Uterus (tissue), 4 donors: Measurements from ENCODE around the gene GPR137. TPM values are rescaled to one million over a fixed set of nuclear protein-coding genes. Genes with fewer than 3 reads are reported as not detected.

Experiments used
- DNase-seq, 2 donors: peaks; one replicate each; pipeline ENCODE4 v3.0.0-alpha.2; 2019 to 2020
- H3K27ac ChIP-seq, 2 donors: fragments of 200-600 bp; sonication (generic); 1 replicate in 1 of 2; 2 replicates in 1 of 2; pipeline ENCODE4 v1.5.1; 2016 to 2018
- H3K27me3 ChIP-seq, 2 donors: fragments of 200-600 bp; sonication (generic); one replicate each; pipeline ENCODE4 v1.5.1; 2018 to 2019; ENCODE audit warnings: control low read depth in 1 of 2
- H3K36me3 ChIP-seq, 2 donors: fragments of 200-600 bp; sonication (generic); one replicate each; pipeline ENCODE4 v1.5.1; 2019; ENCODE audit warnings: control low read depth in 1 of 2
- H3K4me1 ChIP-seq, 2 donors: fragments of 200-600 bp; sonication (generic); one replicate each; pipeline ENCODE4 v1.5.1; 2018 to 2019; ENCODE audit warnings: control low read depth in 1 of 2
- H3K4me3 ChIP-seq, 2 donors: fragments of 200-600 bp; sonication (generic); 1 replicate in 1 of 2; 2 replicates in 1 of 2; pipeline ENCODE4 v1.5.1; 2018 to 2019; ENCODE audit warnings: mild to moderate bottlenecking in 1 of 2
- H3K9me3 ChIP-seq, 2 donors: fragments of 200-600 bp; sonication (generic); one replicate each; pipeline ENCODE4 v1.5.1; 2019; ENCODE audit warnings: control low read depth in 1 of 2
- POLR2A ChIP-seq, 2 donors: fragments of 450-650 bp; IDR thresholded peaks; one replicate each; pipeline ENCODE4 v1.6.1; 2016; ENCODE audit warnings: antibody characterized with exemption in 2 of 2, mild to moderate bottlenecking in 1 of 2, moderate library complexity in 1 of 2
- intact Hi-C: fragments of 100-400 bp; cut with DNase I; formaldehyde crosslinking; loops from one replicate; pipeline ENCODE4 v1.15.1; 2023; ENCODE audit warnings: low total_unique reads
- total RNA-seq, 4 donors: library from RNA; depleted of rRNA in 3 of 4; stranded (reverse); fragments of >200 nt in 3 of 4; gene quantifications; one replicate each; pipeline versions ENCODE4 v1.1.0 to v1.2.4, GENCODE V29; 2014 to 2023
- TF ChIP-seq, protein P1 (sequence below), 4 experiments: fragments of 200-600 bp in 2 of 4; fragments of 450-650 bp in 2 of 4; sonication (generic) in 2 of 4; IDR thresholded peaks; one replicate each; pipeline ENCODE4 v1.5.1; 2016 to 2019; ENCODE audit warnings: antibody characterized with exemption in 4 of 4, mild to moderate bottlenecking in 2 of 4, moderate library complexity in 1 of 4
- donor health status: DM: yes; HTN: yes; CAD: no.

GPR137 gene
- total RNA-seq, 4 donors from 2014 or later, result 0.51 to 32.3 (median 10.6) TPM

DNA sequence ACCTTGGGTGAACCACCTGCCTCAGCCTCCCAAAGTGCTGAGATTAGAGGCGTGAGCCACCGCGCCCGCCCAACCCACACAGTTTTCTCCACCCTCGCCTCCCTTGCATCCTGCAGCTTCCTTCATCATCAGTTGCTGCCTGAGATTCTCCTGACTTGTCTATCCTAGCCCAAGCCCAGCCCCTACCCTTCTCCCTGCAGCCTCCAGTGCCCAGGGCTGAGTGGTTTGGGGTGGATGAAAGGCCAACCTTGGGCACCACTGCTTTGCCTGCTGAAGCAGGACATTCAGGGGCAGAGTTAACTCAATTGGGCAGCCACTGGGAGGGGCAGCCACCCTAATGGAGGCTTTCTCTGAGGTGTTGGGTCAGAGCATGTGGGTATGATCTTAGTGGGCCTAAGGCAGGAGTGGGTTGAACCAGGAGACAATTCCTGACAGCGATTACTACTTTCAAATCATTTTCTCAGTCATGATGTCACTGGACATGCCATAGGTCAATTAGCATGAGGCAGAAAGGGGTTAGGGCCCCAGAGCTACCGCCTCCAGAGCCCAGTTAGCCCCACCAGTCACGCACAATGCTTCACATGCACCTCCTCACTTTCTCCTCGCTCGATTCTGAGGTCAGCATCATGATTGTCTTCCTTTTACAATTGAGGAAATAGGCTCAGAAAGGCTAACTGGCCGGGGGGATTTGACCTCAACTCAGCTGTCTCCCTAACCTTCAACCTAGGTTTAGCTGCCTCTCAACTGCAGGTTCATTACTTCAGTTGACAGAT is 45.8 kb upstream of the GPR137 start:
- H3K4me1 ChIP-seq, result peaks cover 0 to 10% of the 10 kb centered on the region in 2 donors
- peak overlapping the region; percentile 61 to 87 for H3K4me3 ChIP-seq
- TF ChIP-seq, protein P1, sequence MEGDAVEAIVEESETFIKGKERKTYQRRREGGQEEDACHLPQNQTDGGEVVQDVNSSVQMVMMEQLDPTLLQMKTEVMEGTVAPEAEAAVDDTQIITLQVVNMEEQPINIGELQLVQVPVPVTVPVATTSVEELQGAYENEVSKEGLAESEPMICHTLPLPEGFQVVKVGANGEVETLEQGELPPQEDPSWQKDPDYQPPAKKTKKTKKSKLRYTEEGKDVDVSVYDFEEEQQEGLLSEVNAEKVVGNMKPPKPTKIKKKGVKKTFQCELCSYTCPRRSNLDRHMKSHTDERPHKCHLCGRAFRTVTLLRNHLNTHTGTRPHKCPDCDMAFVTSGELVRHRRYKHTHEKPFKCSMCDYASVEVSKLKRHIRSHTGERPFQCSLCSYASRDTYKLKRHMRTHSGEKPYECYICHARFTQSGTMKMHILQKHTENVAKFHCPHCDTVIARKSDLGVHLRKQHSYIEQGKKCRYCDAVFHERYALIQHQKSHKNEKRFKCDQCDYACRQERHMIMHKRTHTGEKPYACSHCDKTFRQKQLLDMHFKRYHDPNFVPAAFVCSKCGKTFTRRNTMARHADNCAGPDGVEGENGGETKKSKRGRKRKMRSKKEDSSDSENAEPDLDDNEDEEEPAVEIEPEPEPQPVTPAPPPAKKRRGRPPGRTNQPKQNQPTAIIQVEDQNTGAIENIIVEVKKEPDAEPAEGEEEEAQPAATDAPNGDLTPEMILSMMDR (IDR thresholded peaks at IDR 0.05), result no peak
- no peak for TF ChIP-seq POLR2A (IDR thresholded peaks at IDR 0.05)
- intact Hi-C loops, result no loop called here
- H3K36me3 ChIP-seq, result no peaks in the 10 kb centered on the region
- no peaks in the 10 kb centered on the region for H3K9me3 ChIP-seq
- DNase-seq, result no peak
- no peaks in the 10 kb centered on the region for H3K27me3 ChIP-seq
- peak overlapping the region; percentile 95 to 99 for H3K27ac ChIP-seq

DNA sequence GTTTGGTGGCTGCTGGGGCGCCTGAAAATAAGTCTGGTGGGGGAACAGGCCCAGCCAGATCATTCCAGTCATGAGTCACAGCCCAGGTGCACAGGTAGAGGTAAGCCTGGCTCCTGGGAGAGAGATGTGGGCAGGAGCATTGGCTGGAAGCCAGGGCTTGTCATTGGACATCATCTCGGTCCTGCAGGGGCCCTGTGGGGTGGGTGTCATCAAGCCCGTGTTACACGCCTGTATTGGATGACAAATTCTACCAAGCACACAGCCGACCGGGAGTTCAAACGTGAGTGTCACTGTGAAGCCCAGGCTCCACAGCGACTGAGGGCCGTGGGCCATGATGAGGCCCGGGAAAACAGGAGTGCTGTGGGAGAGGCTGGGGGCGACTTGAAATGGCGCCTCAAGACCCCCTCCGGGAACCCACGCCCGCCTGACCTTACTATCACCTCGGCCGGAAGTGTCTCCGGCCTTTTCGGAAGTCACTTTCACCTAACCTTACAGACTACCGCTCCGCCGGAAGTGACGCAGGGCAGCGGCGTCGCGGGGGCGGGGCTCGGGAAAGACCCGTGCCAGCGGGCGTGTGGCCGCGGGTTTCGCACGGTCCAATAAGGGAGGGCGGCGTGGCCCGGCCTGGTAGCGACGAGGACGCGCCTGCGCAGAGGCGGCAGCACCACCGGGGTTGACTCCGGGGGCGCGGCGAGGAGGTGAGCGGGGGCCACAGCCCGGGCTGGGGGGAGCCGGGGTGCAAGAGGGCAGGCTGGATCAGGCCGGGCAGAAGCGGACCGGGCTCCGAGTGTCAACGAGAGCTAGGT is 45.0 kb upstream of the GPR137 start, which contains the start of gene FKBP2:
Gene FKBP2, plus strand, starts transcription at position 661 of the 806 bp plus-strand sequence. CDS start 1,293 bp downstream, outside the sequence.
- H3K4me1 ChIP-seq, result peaks cover 0 to 10% of the 10 kb centered on the region in 2 donors
- TF ChIP-seq POLR2A (IDR thresholded peaks at IDR 0.05), result peak; percentile 84 to 86
- TF ChIP-seq, protein P1 (IDR thresholded peaks at IDR 0.05), result peak in 2 of 4 experiments; percentile 18 to 19
- H3K4me3 ChIP-seq, result peak within 1 kb of the TSS; percentile 61 to 87
- H3K36me3 ChIP-seq, result no peaks in the 10 kb centered on the region
- DNase-seq, result peak; percentile 95 to 99
- peak within 1 kb of the TSS; percentile 95 to 99 for H3K27ac ChIP-seq
- intact Hi-C loops, result no loop called here
- no peaks in the 10 kb centered on the region for H3K9me3 ChIP-seq
- H3K27me3 ChIP-seq, result no peaks in the 10 kb centered on the region

DNA sequence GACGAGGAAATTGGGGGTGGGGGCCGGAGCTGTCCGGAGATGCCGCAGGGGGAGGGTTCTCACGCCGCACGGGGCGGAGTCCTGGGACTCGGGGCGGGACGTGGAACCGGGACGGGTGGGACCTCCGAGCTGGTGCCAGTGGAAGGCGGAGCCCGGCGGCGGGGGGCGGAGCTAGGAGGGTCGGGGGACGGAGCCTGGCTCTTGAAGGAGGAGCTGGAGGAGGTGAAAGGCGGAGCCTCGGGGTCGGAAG is 44.5 kb upstream of the GPR137 start:
- no peaks in the 10 kb centered on the region for H3K9me3 ChIP-seq
- peak overlapping the region; percentile 95 to 99 for H3K27ac ChIP-seq
- intact Hi-C loops, result no loop called here
- H3K4me1 ChIP-seq, result peaks cover 0 to 10% of the 10 kb centered on the region in 2 donors
- peak overlapping the region; percentile 61 to 87 for H3K4me3 ChIP-seq
- no peaks in the 10 kb centered on the region for H3K36me3 ChIP-seq
- DNase-seq, result peak in 1 of 2 donors; percentile 100
- TF ChIP-seq, protein P1 (IDR thresholded peaks at IDR 0.05), result no peak
- no peak for TF ChIP-seq POLR2A (IDR thresholded peaks at IDR 0.05)
- no peaks in the 10 kb centered on the region for H3K27me3 ChIP-seq

DNA sequence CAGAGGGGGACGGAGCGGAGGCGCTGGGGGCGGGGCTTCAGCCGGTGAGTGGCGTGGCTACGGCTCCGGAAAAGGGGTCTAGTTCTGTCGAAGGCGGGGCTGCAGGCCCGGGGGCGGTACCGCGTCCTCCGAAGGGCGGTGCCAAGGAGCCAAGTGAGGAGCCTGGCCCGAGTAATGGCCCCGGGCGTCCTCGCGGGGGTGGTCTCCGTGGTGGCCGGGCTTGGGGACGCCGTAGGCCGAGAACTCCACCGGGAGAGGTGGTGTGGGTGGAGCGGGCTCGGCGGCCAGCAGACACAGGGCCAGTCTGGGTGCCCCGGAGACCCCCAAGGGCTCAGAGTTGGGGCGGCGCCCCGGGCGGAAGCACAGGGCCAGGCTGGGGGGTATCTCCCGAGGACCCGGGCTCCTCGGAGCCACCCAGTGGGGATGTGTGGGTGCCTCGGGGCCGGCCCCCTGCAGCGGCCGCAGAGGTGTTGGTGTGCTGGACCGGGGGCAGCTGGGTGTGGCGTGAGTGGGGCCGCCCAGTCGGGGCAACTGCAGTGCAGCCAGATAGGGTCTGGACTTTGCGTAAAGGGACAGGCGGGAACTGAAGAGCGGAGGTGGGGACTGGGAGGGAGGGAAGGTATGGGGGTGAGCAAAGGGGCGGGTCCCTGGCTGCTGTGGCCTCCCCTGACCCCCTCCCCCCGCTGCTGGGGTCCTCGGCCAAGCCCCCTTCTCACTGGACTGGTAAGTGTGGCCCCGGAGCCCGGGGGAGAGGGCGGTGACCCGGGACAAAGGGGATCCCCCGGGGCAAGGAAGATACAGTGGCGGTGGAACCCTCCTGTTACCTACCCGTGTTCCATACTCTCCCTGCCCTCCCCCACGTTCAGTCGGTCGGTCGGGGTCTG is 43.9 kb upstream of the GPR137 start:
- DNase-seq, result peak; percentile 67 to 100
- peak overlapping the region; percentile 61 to 87 for H3K4me3 ChIP-seq
- H3K27me3 ChIP-seq, result no peaks in the 10 kb centered on the region
- H3K36me3 ChIP-seq, result no peaks in the 10 kb centered on the region
- H3K4me1 ChIP-seq, result peaks cover 0 to 10% of the 10 kb centered on the region in 2 donors
- no peaks in the 10 kb centered on the region for H3K9me3 ChIP-seq
- H3K27ac ChIP-seq, result peak overlapping the region; percentile 95 to 99
- TF ChIP-seq POLR2A (IDR thresholded peaks at IDR 0.05), result peak; percentile 53 to 71
- TF ChIP-seq, protein P1 (IDR thresholded peaks at IDR 0.05), result peak in 2 of 4 experiments; percentile 16 to 22
- intact Hi-C loops, result no loop called here
